Measurements from ENCODE around the gene UST. TPM values are rescaled to one million over a fixed set of nuclear protein-coding genes. Genes with fewer than 3 reads are reported as not detected.
"Not testable (repeated sequence)": the region's sequence is repeated elsewhere in the genome, so short reads cannot be mapped to it uniquely, and the experiment has no call there.

The UST gene
- total RNA-seq, 1 donor from 2014 or later, result 23.2 TPM

- H3K36me3 Mint-ChIP-seq (ENCODE audit: low read depth, unreplicated experiment), result no peaks in the 10 kb centered on the region
- no peak for TF ChIP-seq CTCF (IDR thresholded peaks at IDR 0.05; ENCODE audit: unreplicated experiment)
- H3K27ac Mint-ChIP-seq (ENCODE audit: unreplicated experiment), result no peak overlapping the region
- no peaks in the 10 kb centered on the region for H3K27me3 Mint-ChIP-seq (ENCODE audit: unreplicated experiment)
- no peak for DNase-seq (ENCODE audit: low spot score)
- H3K9me3 Mint-ChIP-seq (ENCODE audit: unreplicated experiment), result no peaks in the 10 kb centered on the region
- peaks cover 8% of the 10 kb centered on the region for H3K4me1 Mint-ChIP-seq (ENCODE audit: unreplicated experiment)
- H3K4me3 Mint-ChIP-seq (ENCODE audit: unreplicated experiment), result no peak overlapping the region
These were observed 24.4 kb downstream of the UST start for GRCh38 chr6:148771212-148771601.

GRCh38 chr6:148771896-148772554 is 25.2 kb downstream of the UST start:
- Mint-ChIP-seq H3K36me3 (ENCODE audit: low read depth, unreplicated experiment) (no peaks in the 10 kb centered on the region), H3K27ac (ENCODE audit: unreplicated experiment) (no peak overlapping the region), H3K4me3 (ENCODE audit: unreplicated experiment) (no peak overlapping the region), H3K27me3 (ENCODE audit: unreplicated experiment) (no peaks in the 10 kb centered on the region), H3K9me3 (ENCODE audit: unreplicated experiment) (no peaks in the 10 kb centered on the region), H3K4me1 (ENCODE audit: unreplicated experiment) (peaks cover 8% of the 10 kb centered on the region)
- DNase-seq (ENCODE audit: low spot score), result no peak
- no peak for TF ChIP-seq CTCF (IDR thresholded peaks at IDR 0.05; ENCODE audit: unreplicated experiment)

GRCh38 chr6:148775161-148775560 is 28.3 kb downstream of the UST start:
- Mint-ChIP-seq H3K4me1 (ENCODE audit: unreplicated experiment) (peaks cover 11% of the 10 kb centered on the region), H3K4me3 (ENCODE audit: unreplicated experiment) (no peak overlapping the region), H3K9me3 (ENCODE audit: unreplicated experiment) (no peaks in the 10 kb centered on the region), H3K27ac (ENCODE audit: unreplicated experiment) (no peak overlapping the region), H3K36me3 (ENCODE audit: low read depth, unreplicated experiment) (no peaks in the 10 kb centered on the region), H3K27me3 (ENCODE audit: unreplicated experiment) (no peaks in the 10 kb centered on the region)
- no peak for TF ChIP-seq CTCF (IDR thresholded peaks at IDR 0.05; ENCODE audit: unreplicated experiment)
- DNase-seq (ENCODE audit: low spot score), result no peak

GRCh38 chr6:148776321-148777308 is 29.8 kb downstream of the UST start:
- Mint-ChIP-seq H3K27ac (ENCODE audit: unreplicated experiment) (no peak overlapping the region), H3K4me3 (ENCODE audit: unreplicated experiment) (no peak overlapping the region), H3K4me1 (ENCODE audit: unreplicated experiment) (peaks cover 6% of the 10 kb centered on the region), H3K9me3 (ENCODE audit: unreplicated experiment) (no peaks in the 10 kb centered on the region), H3K27me3 (ENCODE audit: unreplicated experiment) (no peaks in the 10 kb centered on the region), H3K36me3 (ENCODE audit: low read depth, unreplicated experiment) (no peaks in the 10 kb centered on the region)
- no peak for DNase-seq (ENCODE audit: low spot score)
- TF ChIP-seq CTCF (IDR thresholded peaks at IDR 0.05; ENCODE audit: unreplicated experiment), result no peak

GRCh38 chr6:148779142-148779562 is 32.3 kb downstream of the UST start:
- no peak for DNase-seq (ENCODE audit: low spot score)
- Mint-ChIP-seq H3K9me3 (ENCODE audit: unreplicated experiment) (no peaks in the 10 kb centered on the region), H3K36me3 (ENCODE audit: low read depth, unreplicated experiment) (peaks cover 4% of the 10 kb centered on the region), H3K27ac (ENCODE audit: unreplicated experiment) (no peak overlapping the region), H3K27me3 (ENCODE audit: unreplicated experiment) (no peaks in the 10 kb centered on the region), H3K4me3 (ENCODE audit: unreplicated experiment) (no peak overlapping the region), H3K4me1 (ENCODE audit: unreplicated experiment) (peaks cover 6% of the 10 kb centered on the region)
- TF ChIP-seq CTCF (IDR thresholded peaks at IDR 0.05; ENCODE audit: unreplicated experiment), result no peak

GRCh38 chr6:148780423-148780822 is 33.6 kb downstream of the UST start:
- H3K4me1 Mint-ChIP-seq (ENCODE audit: unreplicated experiment); H3K36me3 Mint-ChIP-seq (ENCODE audit: low read depth, unreplicated experiment); H3K27ac Mint-ChIP-seq (ENCODE audit: unreplicated experiment); H3K27me3 Mint-ChIP-seq (ENCODE audit: unreplicated experiment); H3K4me3 Mint-ChIP-seq (ENCODE audit: unreplicated experiment); DNase-seq (ENCODE audit: low spot score); H3K9me3 Mint-ChIP-seq (ENCODE audit: unreplicated experiment): not testable (repeated sequence)
